T-helper 2 cell treated with Interferon-gamma antibody and Interleukin-4, amounts not matched to agents 100 ng/mL and 5 ng/mL, for 36 hours (primary cell): ENCODE data around the gene CNP. TPM values are rescaled to one million over a fixed set of nuclear protein-coding genes. Genes with fewer than 3 reads are reported as not detected.

Experiments used
- intact Hi-C: fragments of 100-400 bp; cut with micrococcal nuclease; formaldehyde crosslinking; loops from one replicate; pipeline ENCODE4 v1.15.1; 2023
- total RNA-seq: library from RNA; stranded (reverse); gene quantifications from 2 replicates; pipeline ENCODE4 v1.2.3, GENCODE V29; 2022

CNP gene
- 74.0 and 80.6 TPM in 2 replicates for total RNA-seq

GRCh38 chr17:41966463-41967140 lies at the start of gene CNP:
TSS of gene CNP (plus strand) at chr17:41966795. CDS start at chr17:41966885, 90 bp downstream.
- intact Hi-C loops = loop anchor here (1.0 to 2.0 kb wide), 5 partner anchors 47 to 189 kb away; partner anchors contain the start of genes DHX58, DNAJC7 and KLHL11

- intact Hi-C loops = loop anchor here (5.0 kb wide), 1 partner anchor 100 kb away; the partner anchor contains the start of gene DNAJC7
These were observed 49.4 kb upstream of the CNP start for GRCh38 chr17:41917192-41917591.

GRCh38 chr17:41917679-41918313 lies 48.8 kb upstream of the CNP start:
- intact Hi-C loops = loop anchor here (2.0 to 5.0 kb wide), 2 partner anchors 53 to 100 kb away; partner anchors contain the start of genes DNAJC7 and KLHL11

GRCh38 chr17:41918314-41919164 lies 48.1 kb upstream of the CNP start, which contains the start of gene ACLY:
TSS of gene ACLY (minus strand) at chr17:41918951. CDS start at chr17:41913873, 5,078 bp downstream.
- intact Hi-C loops = loop anchor here (1.0 to 5.0 kb wide), 5 partner anchors 12 to 107 kb away; partner anchors contain the start of genes CNP, DNAJC7, KLHL11 and ODAD4

- intact Hi-C loops = loop anchor here (1.0 to 5.0 kb wide), 5 partner anchors 11 to 108 kb away; partner anchors contain the start of genes CNP, DNAJC7, KLHL11 and ODAD4
These were observed 47.3 kb upstream of the CNP start for GRCh38 chr17:41919165-41919817.

GRCh38 chr17:41919840-41920579 lies 46.6 kb upstream of the CNP start:
- intact Hi-C loops = loop anchor here (1.0 to 5.0 kb wide), 5 partner anchors 10 to 109 kb away; partner anchors contain the start of genes CNP, DNAJC7, KLHL11 and ODAD4

- intact Hi-C loops = no loop called here
These were observed 46.0 kb upstream of the CNP start for GRCh38 chr17:41920580-41920955.

GRCh38 chr17:41925991-41926590 lies 40.5 kb upstream of the CNP start:
- intact Hi-C loops = no loop called here

- intact Hi-C loops = no loop called here
These were observed 37.8 kb upstream of the CNP start for GRCh38 chr17:41928693-41929251.

- intact Hi-C loops = loop anchor here (1.0 to 5.0 kb wide), 4 partner anchors 11 to 225 kb away; partner anchors contain the start of genes DNAJC7, FKBP10 and P3H4
These were observed 36.4 kb upstream of the CNP start, which contains the start of gene ODAD4 for GRCh38 chr17:41930009-41930832. TSS of gene ODAD4 (plus strand) at chr17:41930617. CDS start at chr17:41930724, 107 bp downstream.

GRCh38 chr17:41930833-41931156 lies 35.8 kb upstream of the CNP start:
- intact Hi-C loops = loop anchor here (1.0 to 5.0 kb wide), 4 partner anchors 11 to 225 kb away; partner anchors contain the start of genes DNAJC7, FKBP10 and P3H4

GRCh38 chr17:41931715-41932114 lies 34.9 kb upstream of the CNP start:
- intact Hi-C loops = loop anchor here (5.0 kb wide), 1 partner anchor 119 kb away; the partner anchor contains the start of genes FKBP10 and P3H4

- intact Hi-C loops = loop anchor here (5.0 kb wide), 1 partner anchor 121 kb away; the partner anchor contains the start of genes FKBP10 and P3H4
These were observed 33.7 kb upstream of the CNP start for GRCh38 chr17:41932816-41933389.

GRCh38 chr17:41935641-41936040 lies 31.0 kb upstream of the CNP start:
- intact Hi-C loops = no loop called here

- intact Hi-C loops = no loop called here
These were observed 28.3 kb upstream of the CNP start for GRCh38 chr17:41937970-41938954.

- intact Hi-C loops = no loop called here
These were observed 27.4 kb upstream of the CNP start for GRCh38 chr17:41939044-41939692.
